ENCODE results near the gene MAF.
A peak's percentile ranks its signal among the peaks of the same experiment; 100 is the strongest.

Gene MAF

GRCh38 chr16:79612207-79612606 lies 11.7 kb upstream of the MAF start:
- no peak for DNase-seq (ENCODE audit: low spot score)

DNA sequence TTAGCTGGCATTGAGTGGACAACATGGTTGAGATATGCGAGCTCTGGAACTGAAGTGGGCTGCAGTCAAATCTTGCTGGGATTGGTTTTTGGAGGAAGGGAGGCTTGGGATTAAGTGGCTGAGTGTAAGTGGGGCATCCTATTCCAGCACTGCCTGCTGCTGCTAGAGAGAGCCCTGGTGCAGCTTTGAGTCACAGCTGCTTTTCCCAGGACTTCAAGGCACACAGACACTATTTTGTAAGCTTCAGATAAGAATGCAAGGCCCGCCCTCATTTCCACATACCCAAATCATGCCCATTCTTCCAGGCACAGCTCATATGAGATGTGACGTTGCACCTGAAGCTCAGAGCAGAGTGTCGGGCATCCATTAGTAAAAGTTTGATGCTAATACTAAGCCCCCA lies 10.2 kb upstream of the MAF start:
- DNase-seq (ENCODE audit: low spot score), result no peak

GRCh38 chr16:79609861-79610260 lies 9.3 kb upstream of the MAF start:
- DNase-seq (ENCODE audit: low spot score), result no peak

- no peak for DNase-seq (ENCODE audit: low spot score)
Measured at GRCh38 chr16:79608976-79609375, 8.4 kb upstream of the MAF start.

- no peak for DNase-seq (ENCODE audit: low spot score)
Measured at GRCh38 chr16:79607587-79607986, 7.0 kb upstream of the MAF start.

- no peak for DNase-seq (ENCODE audit: low spot score)
Measured at GRCh38 chr16:79605999-79606398, 5.5 kb upstream of the MAF start.

- DNase-seq (ENCODE audit: low spot score), result no peak
Measured at GRCh38 chr16:79603055-79603454, 2.5 kb upstream of the MAF start.

DNA sequence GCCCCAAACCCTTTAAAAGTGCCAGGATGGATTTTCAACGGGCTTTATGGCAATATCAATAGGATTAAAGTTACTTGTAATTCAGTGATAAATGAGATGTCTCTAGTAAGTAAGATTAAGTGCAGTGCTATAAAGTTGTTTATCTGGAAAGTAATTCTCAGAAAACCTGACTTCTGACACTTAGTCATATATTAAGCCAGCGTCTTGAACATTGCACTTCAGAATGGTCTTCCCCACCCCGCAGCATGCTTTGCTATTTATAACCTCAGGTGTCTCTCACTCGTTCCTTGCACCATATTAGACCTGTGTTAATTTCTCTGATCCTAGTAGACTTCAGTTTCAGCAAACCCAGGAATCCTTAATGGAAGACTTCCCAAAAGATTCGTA lies 2.1 kb upstream of the MAF start:
- DNase-seq (ENCODE audit: low spot score), result no peak

DNA sequence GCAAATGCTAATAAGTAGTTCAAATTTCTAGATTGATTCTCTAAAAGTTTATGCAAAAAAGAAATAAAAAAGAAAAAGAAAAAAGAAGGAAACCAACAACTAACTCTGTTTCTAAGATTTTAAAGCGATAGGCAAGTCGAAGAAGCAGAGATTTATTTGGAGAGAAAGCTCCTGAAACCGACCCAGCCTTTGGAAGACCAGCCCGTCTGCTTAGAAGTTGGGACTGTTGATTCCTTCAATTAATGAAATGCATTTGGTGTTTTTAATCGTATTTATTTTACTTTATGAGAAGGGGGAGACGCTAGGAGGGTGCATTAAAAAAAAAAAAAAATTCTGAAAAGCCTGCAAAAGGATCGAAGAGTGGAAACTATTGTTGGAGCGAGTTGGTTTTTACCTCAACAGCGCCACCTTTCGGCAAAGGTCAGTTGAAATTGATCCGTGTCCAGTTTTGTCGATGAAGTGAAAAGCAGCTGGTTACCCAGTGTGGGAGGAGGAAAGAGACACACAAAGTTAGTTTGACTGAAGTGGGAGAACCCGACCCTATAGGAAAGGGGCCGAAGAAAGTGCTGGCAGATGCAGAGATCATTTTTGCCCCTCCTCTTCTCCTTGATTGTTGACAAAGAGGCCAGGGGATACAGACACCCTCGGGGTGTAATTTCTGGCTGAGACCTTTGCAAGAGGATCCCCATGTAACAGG lies 1.5 kb upstream of the MAF start:
- peak; percentile 92 for DNase-seq (ENCODE audit: low spot score)

GRCh38 chr16:79601092-79601930 lies 774 bp upstream of the MAF start:
- DNase-seq (ENCODE audit: low spot score), result no peak

DNA sequence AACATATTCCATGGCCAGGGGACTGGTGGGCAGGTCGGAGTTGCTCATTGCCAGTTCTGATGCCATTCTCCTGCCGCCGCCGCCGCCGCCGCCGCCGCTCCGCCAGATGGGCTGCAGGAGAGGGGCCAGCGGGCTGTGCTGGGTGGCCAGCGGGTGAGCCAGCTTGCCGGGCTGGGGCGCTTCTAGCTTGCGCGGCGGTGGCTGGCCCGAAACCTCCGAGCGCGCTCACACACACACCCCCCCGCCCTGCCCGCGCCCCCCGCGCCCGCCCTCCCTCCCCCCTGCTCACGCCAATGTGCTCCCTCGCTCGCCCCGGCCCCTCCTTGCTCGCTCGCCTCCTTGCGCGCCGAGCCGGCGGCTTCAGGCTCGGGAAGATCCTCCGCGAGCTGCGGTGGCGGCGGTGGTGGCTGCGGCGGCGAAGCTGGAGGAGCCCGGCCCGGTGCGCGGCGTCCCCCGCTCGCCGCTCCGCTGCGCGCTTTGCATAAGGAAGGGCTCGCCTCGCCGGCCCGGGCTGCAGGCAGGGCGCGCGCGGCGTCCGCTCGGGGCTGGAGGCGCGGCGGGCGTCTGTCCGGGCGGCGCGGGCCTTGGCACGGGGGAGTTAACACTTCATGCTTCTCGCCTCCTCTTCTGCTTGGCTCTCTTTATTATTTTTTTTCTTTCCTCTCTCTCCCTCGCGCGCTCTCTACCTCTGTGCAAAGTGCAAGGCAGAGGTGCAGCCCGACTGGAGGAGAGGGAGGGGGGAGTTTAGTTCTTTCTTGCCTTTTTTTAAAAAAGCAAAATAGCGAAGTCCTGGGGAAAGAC lies 500 bp downstream of the MAF start:
- no peak for DNase-seq (ENCODE audit: low spot score)

GRCh38 chr16:79599256-79599836 lies 1.2 kb downstream of the MAF start:
- DNase-seq (ENCODE audit: low spot score), result no peak

GRCh38 chr16:79598348-79599181 lies 2.0 kb downstream of the MAF start:
- DNase-seq (ENCODE audit: low spot score), result no peak

DNA sequence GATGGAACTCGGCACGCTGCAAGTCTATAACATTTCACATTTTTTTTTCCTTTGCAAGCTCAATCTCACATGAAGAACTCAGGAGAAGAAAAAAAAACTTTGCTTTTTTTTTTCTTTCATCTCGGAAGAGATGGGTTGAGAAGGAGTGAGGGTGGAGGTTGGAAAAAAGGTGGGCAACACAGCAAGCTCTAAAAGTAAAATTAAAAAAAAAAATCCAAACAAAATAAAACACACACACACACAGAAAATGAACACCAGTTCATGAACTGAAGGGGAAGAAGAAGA lies 2.5 kb downstream of the MAF start:
- no peak for DNase-seq (ENCODE audit: low spot score)

DNA sequence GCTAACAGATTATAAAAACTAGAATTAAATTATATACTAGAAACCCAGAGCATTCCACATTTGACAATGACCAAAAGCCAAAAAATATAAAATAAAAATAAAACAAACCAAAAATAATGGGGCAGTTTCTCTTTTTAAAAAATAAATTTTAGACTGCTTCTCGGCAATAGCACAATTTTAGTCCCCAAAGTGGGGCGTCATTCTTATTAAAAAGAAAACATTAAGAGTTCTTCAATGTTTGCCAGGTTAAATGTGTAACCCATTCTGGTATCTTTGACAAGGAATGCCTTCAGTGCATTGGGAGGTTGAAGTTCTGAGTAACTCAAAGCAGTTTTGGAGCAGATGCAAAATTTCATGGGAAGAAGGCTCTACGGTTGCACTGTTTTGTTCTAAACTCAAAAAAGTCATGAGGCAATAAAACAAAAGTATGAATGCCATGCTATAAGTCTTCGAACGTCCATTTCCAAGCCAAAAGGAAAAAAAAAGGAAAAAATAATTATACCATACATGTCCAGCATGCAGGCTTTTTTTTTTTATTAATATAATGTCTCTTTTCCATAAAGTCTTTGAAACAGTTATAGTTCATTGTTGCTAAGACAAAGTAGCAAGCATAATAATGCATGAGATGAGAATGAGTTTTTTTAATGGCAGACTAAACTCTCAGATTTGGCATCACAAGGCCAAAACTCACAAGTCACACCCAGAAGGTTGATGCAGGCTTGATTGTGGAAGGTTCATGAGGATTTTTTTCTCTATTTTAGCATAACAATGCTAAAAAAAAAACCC lies 3.1 kb downstream of the MAF start:
- no peak for DNase-seq (ENCODE audit: low spot score)

DNA sequence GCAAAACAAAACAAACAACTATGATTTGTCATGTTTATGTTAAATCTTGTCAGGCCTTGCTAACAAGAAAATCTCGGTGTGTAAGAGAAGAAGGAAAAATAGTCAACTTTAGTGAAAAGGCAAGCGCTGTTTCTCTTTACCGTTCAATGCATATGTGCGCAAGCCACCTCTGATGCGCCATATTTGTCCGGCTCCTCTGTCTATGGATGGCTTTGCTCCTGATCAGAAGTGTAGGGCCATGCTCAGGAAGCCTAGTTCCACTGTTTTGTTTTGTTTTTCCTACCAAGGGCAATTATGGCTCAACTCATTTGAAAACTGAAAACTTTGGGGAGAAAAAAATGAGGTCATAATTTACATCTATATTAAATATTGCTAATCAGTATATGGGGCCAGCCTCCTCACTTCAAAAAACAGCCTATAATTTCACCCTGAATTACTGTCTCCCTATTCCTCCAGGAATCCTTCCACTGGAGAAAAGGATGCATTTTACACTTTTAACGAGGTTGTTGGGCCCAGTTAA lies 4.5 kb downstream of the MAF start:
- no peak for DNase-seq (ENCODE audit: low spot score)

DNA sequence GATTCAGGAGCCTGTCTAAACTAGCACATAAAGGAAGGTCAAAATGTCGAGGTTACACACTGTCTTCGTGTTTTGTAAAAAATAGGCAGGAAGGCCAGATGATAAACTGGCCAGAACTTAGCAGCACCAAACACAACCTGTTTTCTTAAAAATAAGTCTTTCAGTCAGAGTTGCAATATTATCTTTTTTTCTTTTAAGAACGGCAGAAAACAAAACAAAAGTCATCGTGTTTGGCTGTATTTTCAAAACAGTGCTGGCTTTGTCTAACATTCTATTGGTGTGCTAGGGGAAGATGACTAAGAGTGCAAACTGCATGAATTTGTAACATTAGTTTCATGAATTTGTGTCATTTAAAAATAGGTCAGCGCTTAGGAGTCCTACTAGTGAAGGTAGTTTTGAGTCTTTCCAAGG lies 5.3 kb downstream of the MAF start:
- no peak for DNase-seq (ENCODE audit: low spot score)

DNA sequence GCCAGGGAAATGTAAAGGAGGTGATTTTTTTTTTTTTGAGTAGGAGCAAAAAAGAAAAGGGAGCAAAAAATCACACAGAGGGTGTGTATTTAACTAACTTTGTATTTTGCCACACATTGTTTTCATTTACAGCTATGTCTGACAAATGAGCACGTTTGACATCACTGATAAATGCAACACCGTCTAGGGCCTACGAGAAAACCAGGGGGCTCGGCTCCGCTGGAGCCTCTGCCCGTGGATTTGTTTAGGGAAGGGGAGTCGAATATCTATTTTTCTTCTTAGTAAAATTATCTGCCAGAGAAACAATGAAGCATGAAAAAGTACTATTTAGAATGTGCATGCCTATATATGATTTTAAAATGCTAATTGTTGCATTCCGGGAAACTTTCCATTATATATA lies 6.8 kb downstream of the MAF start:
- no peak for DNase-seq (ENCODE audit: low spot score)

GRCh38 chr16:79593074-79593531 lies 7.4 kb downstream of the MAF start:
- DNase-seq (ENCODE audit: low spot score), result no peak

- no peak for DNase-seq (ENCODE audit: low spot score)
Measured at GRCh38 chr16:79592186-79592585, 8.4 kb downstream of the MAF start.
